ENCODE data around the gene ANKRD55. TPM values are rescaled to one million over a fixed set of nuclear protein-coding genes. Genes with fewer than 3 reads are reported as not detected.

Gene ANKRD55
- total and polyA plus RNA-seq, 9 donors, result 0.05 to 0.25 (median 0.23) TPM; not detected in 6

DNA sequence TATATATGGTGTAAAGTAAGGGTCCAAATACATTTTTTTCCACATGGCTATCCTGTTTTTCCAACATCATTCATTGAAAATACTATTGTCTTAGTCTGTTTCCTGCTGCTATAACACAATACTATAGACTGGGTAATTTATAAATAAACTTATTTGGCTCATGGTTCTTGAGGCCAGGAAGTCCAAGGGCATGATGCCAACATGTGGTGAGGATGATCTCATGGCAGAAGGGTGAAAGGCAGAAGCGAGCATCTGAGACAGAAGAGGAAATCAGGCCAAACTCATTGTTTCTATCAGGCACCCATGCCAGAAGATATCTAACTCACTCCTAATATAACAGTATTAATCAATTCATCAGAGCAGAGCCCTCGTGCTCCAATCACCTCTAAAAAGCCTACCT, 42.6 kb downstream of the ANKRD55 start:
- Histone ChIP-seq H3K4me3 (no peak overlapping the region), H3K27me3 (no peaks in the 10 kb centered on the region), H3K36me3 (no peaks in the 10 kb centered on the region), H3K4me1 (ENCODE audit: insufficient read depth) (no peaks in the 10 kb centered on the region), H3K9me3 (no peaks in the 10 kb centered on the region), H3K27ac (no peak overlapping the region)
- DNase-seq, result no peak
- WGBS, 3 donors, result 70 to 80% (median 73%) methylated on average over 2 of the region's 2 CpGs
- TF ChIP-seq, protein P1, sequence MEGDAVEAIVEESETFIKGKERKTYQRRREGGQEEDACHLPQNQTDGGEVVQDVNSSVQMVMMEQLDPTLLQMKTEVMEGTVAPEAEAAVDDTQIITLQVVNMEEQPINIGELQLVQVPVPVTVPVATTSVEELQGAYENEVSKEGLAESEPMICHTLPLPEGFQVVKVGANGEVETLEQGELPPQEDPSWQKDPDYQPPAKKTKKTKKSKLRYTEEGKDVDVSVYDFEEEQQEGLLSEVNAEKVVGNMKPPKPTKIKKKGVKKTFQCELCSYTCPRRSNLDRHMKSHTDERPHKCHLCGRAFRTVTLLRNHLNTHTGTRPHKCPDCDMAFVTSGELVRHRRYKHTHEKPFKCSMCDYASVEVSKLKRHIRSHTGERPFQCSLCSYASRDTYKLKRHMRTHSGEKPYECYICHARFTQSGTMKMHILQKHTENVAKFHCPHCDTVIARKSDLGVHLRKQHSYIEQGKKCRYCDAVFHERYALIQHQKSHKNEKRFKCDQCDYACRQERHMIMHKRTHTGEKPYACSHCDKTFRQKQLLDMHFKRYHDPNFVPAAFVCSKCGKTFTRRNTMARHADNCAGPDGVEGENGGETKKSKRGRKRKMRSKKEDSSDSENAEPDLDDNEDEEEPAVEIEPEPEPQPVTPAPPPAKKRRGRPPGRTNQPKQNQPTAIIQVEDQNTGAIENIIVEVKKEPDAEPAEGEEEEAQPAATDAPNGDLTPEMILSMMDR (IDR thresholded peaks at IDR 0.05), result no peak
- TF ChIP-seq POLR2A (IDR thresholded peaks at IDR 0.05), result no peak
- TF ChIP-seq EP300 (IDR thresholded peaks at IDR 0.05), result no peak
- intact Hi-C loops (cut with DNase I), result no loop called here

DNA sequence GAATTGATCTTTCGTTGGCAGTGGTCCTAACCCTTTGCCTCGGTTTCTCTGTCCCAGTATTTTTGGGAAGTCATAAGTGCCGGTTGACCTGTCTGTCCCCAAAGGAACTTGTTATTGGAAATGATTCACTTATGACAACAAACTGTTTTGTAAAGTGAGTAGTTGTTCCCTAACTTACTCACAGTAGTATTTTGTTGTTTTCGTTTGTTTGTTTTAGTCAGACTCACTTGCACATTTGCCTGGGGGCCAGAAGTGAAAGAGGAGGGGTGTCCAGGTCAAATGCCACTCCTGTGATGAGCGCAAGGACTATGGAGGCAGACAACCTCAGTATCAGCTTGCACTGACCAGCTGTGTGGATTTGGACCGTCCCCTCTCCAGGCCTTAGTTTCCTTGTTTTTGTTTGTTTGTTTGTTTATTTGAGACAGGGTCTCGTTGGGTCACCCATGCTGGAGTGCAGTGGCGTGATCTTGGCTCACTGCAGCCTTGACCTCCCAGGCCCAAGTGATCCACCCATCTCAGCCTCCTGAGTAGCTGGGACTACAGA, 47.3 kb downstream of the ANKRD55 start:
- TF ChIP-seq POLR2A (IDR thresholded peaks at IDR 0.05) (no peak), EP300 (IDR thresholded peaks at IDR 0.05) (no peak)
- TF ChIP-seq, protein P1 (IDR thresholded peaks at IDR 0.05), result no peak
- no peaks in the 10 kb centered on the region for H3K27me3 ChIP-seq
- intact Hi-C loops (cut with DNase I), result no loop called here
- DNase-seq, result no peak
- no peaks in the 10 kb centered on the region for H3K36me3 ChIP-seq
- no peaks in the 10 kb centered on the region for H3K4me1 ChIP-seq (ENCODE audit: insufficient read depth)
- 88 to 92% (median 91%) methylated on average over 8 of the region's 8 CpGs for WGBS, 3 donors
- H3K27ac ChIP-seq, result no peak overlapping the region
- no peak overlapping the region for H3K4me3 ChIP-seq
- H3K9me3 ChIP-seq, result no peaks in the 10 kb centered on the region

DNA sequence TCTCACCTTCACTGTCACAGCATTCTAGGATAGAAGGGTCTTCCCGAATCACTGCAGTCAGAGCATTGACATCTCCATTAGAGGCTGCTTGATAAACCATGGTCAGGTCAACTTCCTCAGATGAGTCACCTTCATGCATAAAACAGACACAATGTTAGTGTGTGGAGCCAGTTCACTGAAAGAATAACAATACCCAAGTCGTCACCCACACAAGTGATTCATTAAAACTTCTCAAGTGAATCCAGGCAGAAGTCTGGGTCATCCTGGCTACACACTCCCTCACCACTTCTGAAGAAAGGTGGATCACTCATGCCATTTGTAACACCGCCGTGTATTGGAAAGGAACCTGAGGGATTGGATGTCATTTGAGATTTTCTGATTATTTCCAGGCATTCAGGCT, 49.6 kb downstream of the ANKRD55 start:
- no peaks in the 10 kb centered on the region for H3K4me1 ChIP-seq (ENCODE audit: insufficient read depth)
- 59 to 80% (median 60%) methylated on average over 4 of the region's 4 CpGs for WGBS, 3 donors
- intact Hi-C loops (cut with DNase I), result no loop called here
- H3K27ac ChIP-seq, result no peak overlapping the region
- H3K4me3 ChIP-seq, result no peak overlapping the region
- H3K36me3 ChIP-seq, result no peaks in the 10 kb centered on the region
- TF ChIP-seq, protein P1 (IDR thresholded peaks at IDR 0.05), result no peak
- no peak for TF ChIP-seq EP300 (IDR thresholded peaks at IDR 0.05)
- no peak for TF ChIP-seq POLR2A (IDR thresholded peaks at IDR 0.05)
- no peaks in the 10 kb centered on the region for H3K27me3 ChIP-seq
- no peak for DNase-seq
- no peaks in the 10 kb centered on the region for H3K9me3 ChIP-seq

DNA sequence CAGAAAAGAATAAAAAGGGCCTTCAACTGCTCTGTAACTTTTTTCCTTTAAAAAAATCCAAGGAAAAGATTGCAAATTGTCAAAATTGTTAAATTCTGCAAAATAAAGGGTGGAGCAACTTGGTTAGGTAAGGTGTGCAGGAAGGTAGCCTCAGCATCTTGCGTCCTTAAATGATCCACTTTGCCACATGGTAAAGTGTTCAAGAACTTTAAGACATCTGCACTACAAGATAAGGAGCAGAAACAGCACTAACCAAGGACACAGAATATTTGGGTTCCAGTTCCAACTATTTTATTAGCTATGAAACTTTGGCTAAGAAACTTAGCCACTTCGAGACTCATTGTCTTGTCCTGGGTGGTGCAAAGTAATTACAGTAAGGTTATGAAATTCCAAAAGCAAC, 53.7 kb downstream of the ANKRD55 start:
- Histone ChIP-seq H3K27me3 (no peaks in the 10 kb centered on the region), H3K36me3 (no peaks in the 10 kb centered on the region), H3K9me3 (no peaks in the 10 kb centered on the region), H3K27ac (no peak overlapping the region), H3K4me1 (ENCODE audit: insufficient read depth) (peaks cover 5% of the 10 kb centered on the region), H3K4me3 (no peak overlapping the region)
- intact Hi-C loops (cut with DNase I), result no loop called here
- 22 to 40% (median 23%) methylated on average over 2 of the region's 2 CpGs for WGBS, 3 donors
- TF ChIP-seq EP300 (IDR thresholded peaks at IDR 0.05) (no peak), POLR2A (IDR thresholded peaks at IDR 0.05) (no peak)
- TF ChIP-seq, protein P1 (IDR thresholded peaks at IDR 0.05), result no peak
- DNase-seq, result no peak
